Limb (tissue), 2 donors: ENCODE measurements around the gene PSMC5.
"Not testable (repeated sequence)": the region's sequence is repeated elsewhere in the genome, so short reads cannot be mapped to it uniquely, and the experiment has no call there.

Source experiments
- DNase-seq, 2 donors: peaks; one replicate each; pipeline ENCODE4 v3.0.0-alpha.2; 2016; ENCODE audit errors: extremely low spot score in 2 of 2

PSMC5 gene

GRCh38 chr17:63838631-63839171, 11.5 kb downstream of the PSMC5 start:
- DNase-seq, result peak; percentile 68 to 70

- DNase-seq, result no peak
Observed at GRCh38 chr17:63840591-63841349, 13.5 kb downstream of the PSMC5 start.

- peak; percentile 28 to 42 for DNase-seq
Observed at GRCh38 chr17:63841350-63842172, 14.3 kb downstream of the PSMC5 start.

GRCh38 chr17:63842173-63842539, 14.9 kb downstream of the PSMC5 start:
- DNase-seq, result peak in 1 of 2 donors; percentile 75

- DNase-seq, result peak; percentile 97 to 98
Observed at GRCh38 chr17:63842540-63843386, 15.5 kb downstream of the PSMC5 start, which contains the start of gene SMARCD2. SMARCD2 (minus strand) TSS chr17:63842685; CDS start chr17:63842674, 11 bp downstream.

- DNase-seq, result peak; percentile 32 to 46
Observed at GRCh38 chr17:63843387-63843888, 16.2 kb downstream of the PSMC5 start.

GRCh38 chr17:63843910-63844677, 16.9 kb downstream of the PSMC5 start:
- DNase-seq, result no peak

GRCh38 chr17:63845509-63845908, 18.3 kb downstream of the PSMC5 start:
- DNase-seq, result no peak

- no peak for DNase-seq
Observed at GRCh38 chr17:63847525-63848249, 20.5 kb downstream of the PSMC5 start.

- peak; percentile 88 to 93 for DNase-seq
Observed at GRCh38 chr17:63848834-63849689, 21.8 kb downstream of the PSMC5 start.

- no peak for DNase-seq
Observed at GRCh38 chr17:63850401-63850800, 23.2 kb downstream of the PSMC5 start.

- no peak for DNase-seq
Observed at GRCh38 chr17:63853260-63853659, 26.0 kb downstream of the PSMC5 start.

GRCh38 chr17:63854709-63855108, 27.5 kb downstream of the PSMC5 start:
- no peak for DNase-seq

GRCh38 chr17:63855185-63855584, 28.0 kb downstream of the PSMC5 start:
- no peak for DNase-seq

GRCh38 chr17:63856425-63856824, 29.2 kb downstream of the PSMC5 start:
- DNase-seq, result not testable (repeated sequence)

GRCh38 chr17:63859257-63859656, 32.0 kb downstream of the PSMC5 start:
- DNase-seq, result no peak

- DNase-seq, result not testable (repeated sequence)
Observed at GRCh38 chr17:63866625-63867024, 39.4 kb downstream of the PSMC5 start.

- DNase-seq, result not testable (repeated sequence)
Observed at GRCh38 chr17:63869491-63870291, 42.5 kb downstream of the PSMC5 start.
